ENCODE results near the gene PDZD7.

DNA sequence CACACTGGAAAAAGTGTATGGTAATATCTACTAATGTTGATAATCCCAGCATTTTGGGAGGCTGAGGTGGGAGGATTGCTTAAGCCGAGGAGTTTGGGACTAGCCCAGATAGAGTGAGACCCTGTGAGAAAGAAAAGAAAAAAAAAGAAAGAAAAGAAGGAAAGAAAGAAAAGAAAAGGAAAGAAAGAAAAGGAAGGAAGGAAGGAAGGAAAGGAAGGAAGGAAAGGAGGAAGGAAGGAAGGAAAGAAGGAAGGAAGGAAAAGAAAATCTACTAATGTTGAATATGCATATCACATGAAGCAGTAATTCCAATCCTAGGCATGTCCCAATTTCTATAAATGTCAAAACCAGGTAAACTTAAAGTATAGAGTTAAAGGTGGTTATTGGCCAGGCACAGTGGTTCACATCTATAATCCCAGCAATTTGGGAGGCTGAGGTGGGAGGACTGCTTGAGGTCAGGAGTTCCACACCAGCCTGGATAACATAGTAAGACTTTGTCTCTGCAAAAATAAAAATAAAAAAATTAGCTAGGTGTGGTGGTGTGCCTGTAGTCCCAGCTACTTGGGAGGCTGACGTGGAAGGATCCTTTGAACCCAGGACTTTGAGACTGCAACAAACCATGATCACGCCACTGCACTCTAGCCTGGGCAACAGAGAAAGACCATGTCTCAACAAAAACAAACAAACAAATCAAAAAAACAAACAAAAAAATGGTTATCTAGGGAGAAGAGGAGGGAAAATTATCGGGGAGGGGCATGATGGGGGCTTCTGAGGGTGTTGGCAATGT lies 25.6 kb upstream of the PDZD7 start:
- TF ChIP-seq, protein P1, sequence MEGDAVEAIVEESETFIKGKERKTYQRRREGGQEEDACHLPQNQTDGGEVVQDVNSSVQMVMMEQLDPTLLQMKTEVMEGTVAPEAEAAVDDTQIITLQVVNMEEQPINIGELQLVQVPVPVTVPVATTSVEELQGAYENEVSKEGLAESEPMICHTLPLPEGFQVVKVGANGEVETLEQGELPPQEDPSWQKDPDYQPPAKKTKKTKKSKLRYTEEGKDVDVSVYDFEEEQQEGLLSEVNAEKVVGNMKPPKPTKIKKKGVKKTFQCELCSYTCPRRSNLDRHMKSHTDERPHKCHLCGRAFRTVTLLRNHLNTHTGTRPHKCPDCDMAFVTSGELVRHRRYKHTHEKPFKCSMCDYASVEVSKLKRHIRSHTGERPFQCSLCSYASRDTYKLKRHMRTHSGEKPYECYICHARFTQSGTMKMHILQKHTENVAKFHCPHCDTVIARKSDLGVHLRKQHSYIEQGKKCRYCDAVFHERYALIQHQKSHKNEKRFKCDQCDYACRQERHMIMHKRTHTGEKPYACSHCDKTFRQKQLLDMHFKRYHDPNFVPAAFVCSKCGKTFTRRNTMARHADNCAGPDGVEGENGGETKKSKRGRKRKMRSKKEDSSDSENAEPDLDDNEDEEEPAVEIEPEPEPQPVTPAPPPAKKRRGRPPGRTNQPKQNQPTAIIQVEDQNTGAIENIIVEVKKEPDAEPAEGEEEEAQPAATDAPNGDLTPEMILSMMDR (IDR thresholded peaks at IDR 0.05), result no peak
- TF ChIP-seq POLR2A (IDR thresholded peaks at IDR 0.05), result no peak
